DOHH2 (cell line): ENCODE results near the gene NR4A3.

Source experiments
- H3F3A ChIP-seq: fragments of 200-600 bp; sonication (generic), shearing (Covaris generic); 2 replicates; pipeline ENCODE4 v1.6.0; 2016; ENCODE audit warnings: antibody characterized with exemption, mild to moderate bottlenecking; ENCODE audit not compliant: control insufficient read depth, insufficient read depth
- H3K27ac ChIP-seq: fragments of 200-600 bp; sonication (generic); 2 replicates; pipeline ENCODE4 v1.5.1; 2014; ENCODE audit warnings: low read depth, mild to moderate bottlenecking, low read length, moderate library complexity
- H3K27me3 ChIP-seq: fragments of 200-600 bp; sonication (generic); 2 replicates; pipeline ENCODE4 v1.6.1; 2014; ENCODE audit warnings: mild to moderate bottlenecking, low read length, mixed read lengths; ENCODE audit not compliant: control insufficient read depth
- H3K36me3 ChIP-seq: fragments of 200-600 bp; sonication (generic); 2 replicates; pipeline ENCODE4 v1.6.1; 2014; ENCODE audit warnings: mild to moderate bottlenecking, low read length, moderate library complexity, mixed read lengths; ENCODE audit not compliant: control insufficient read depth
- H3K4me1 ChIP-seq: fragments of 200-600 bp; sonication (generic); 2 replicates; pipeline ENCODE4 v1.6.1; 2014; ENCODE audit warnings: mild to moderate bottlenecking, low read length, mixed read lengths; ENCODE audit not compliant: control insufficient read depth
- H3K4me2 ChIP-seq: fragments of 200-600 bp; sonication (generic); 2 replicates; pipeline ENCODE4 v1.6.0; 2014; ENCODE audit warnings: mild to moderate bottlenecking, low read length, moderate library complexity
- H3K4me3 ChIP-seq: fragments of 200-600 bp; sonication (generic); 2 replicates; pipeline ENCODE4 v1.5.1; 2014; ENCODE audit warnings: mild to moderate bottlenecking, low read length, mixed read lengths
- H3K79me2 ChIP-seq: fragments of 200-600 bp; sonication (generic); 2 replicates; pipeline ENCODE4 v1.6.1; 2014; ENCODE audit warnings: mild to moderate bottlenecking, low read length, mixed read lengths; ENCODE audit not compliant: control insufficient read depth
- H3K9me2 ChIP-seq: fragments of 200-600 bp; sonication (generic); replicated peaks from 2 replicates; pipeline ENCODE4 v1.6.1; 2014; ENCODE audit warnings: mild to moderate bottlenecking, low read length, mixed read lengths; ENCODE audit not compliant: control insufficient read depth
- H3K9me3 ChIP-seq: fragments of 200-600 bp; sonication (generic); 2 replicates; pipeline ENCODE4 v1.6.1; 2014; ENCODE audit warnings: antibody characterized with exemption, low read length, mixed read lengths; ENCODE audit not compliant: control insufficient read depth, insufficient read depth
- H4K20me1 ChIP-seq: fragments of 200-600 bp; sonication (generic); 2 replicates; pipeline ENCODE4 v1.6.0; 2014; ENCODE audit warnings: low read depth, mild to moderate bottlenecking, antibody characterized with exemption, low read length, moderate library complexity; ENCODE audit not compliant: control insufficient read depth, insufficient read depth
- CTCF ChIP-seq: fragments of 200-600 bp; sonication (generic); IDR thresholded peaks from one replicate; pipeline ENCODE4 v1.5.1; 2014; ENCODE audit warnings: antibody characterized with exemption, mild to moderate bottlenecking, low read depth, low read length; ENCODE audit not compliant: poor library complexity, severe bottlenecking
- EZH2phosphoT487 ChIP-seq: fragments of 200-600 bp; sonication (generic); IDR thresholded peaks from 2 replicates; pipeline ENCODE4 v1.6.1; 2017; ENCODE audit warnings: borderline replicate concordance, mild to moderate bottlenecking, antibody characterized with exemption, low read length, moderate library complexity, mixed read lengths

Gene NR4A3

GRCh38 chr9:99867968-99868367 lies 46.3 kb downstream of the NR4A3 start:
- Histone ChIP-seq H3K4me2 (no peak overlapping the region), H3K79me2 (no peaks in the 10 kb centered on the region), H4K20me1 (no peaks in the 10 kb centered on the region), H3K27ac (no peak overlapping the region), H3K4me3 (no peak overlapping the region), H3K36me3 (no peaks in the 10 kb centered on the region), H3F3A (no peaks in the 10 kb centered on the region), H3K4me1 (no peaks in the 10 kb centered on the region), H3K27me3 (no peaks in the 10 kb centered on the region), H3K9me2 (no peaks in the 10 kb centered on the region), H3K9me3 (no peaks in the 10 kb centered on the region)
- TF ChIP-seq EZH2phosphoT487 (no peak), CTCF (no peak)

- Histone ChIP-seq H3K4me3 (no peak overlapping the region), H4K20me1 (no peaks in the 10 kb centered on the region), H3K27ac (no peak overlapping the region), H3F3A (no peaks in the 10 kb centered on the region), H3K4me1 (no peaks in the 10 kb centered on the region), H3K36me3 (no peaks in the 10 kb centered on the region), H3K9me3 (no peaks in the 10 kb centered on the region), H3K79me2 (no peaks in the 10 kb centered on the region), H3K4me2 (no peak overlapping the region), H3K27me3 (no peaks in the 10 kb centered on the region), H3K9me2 (no peaks in the 10 kb centered on the region)
- TF ChIP-seq EZH2phosphoT487 (no peak), CTCF (no peak)
These were observed 47.2 kb downstream of the NR4A3 start for GRCh38 chr9:99868845-99869244.

GRCh38 chr9:99870126-99870525 lies 48.4 kb downstream of the NR4A3 start:
- H3K27ac ChIP-seq: no peak overlapping the region
- H3K4me1 ChIP-seq: no peaks in the 10 kb centered on the region
- H3K79me2 ChIP-seq: no peaks in the 10 kb centered on the region
- no peak overlapping the region for H3K4me2 ChIP-seq
- H4K20me1 ChIP-seq: no peaks in the 10 kb centered on the region
- TF ChIP-seq EZH2phosphoT487 (no peak), CTCF (no peak)
- H3K9me3 ChIP-seq: no peaks in the 10 kb centered on the region
- no peaks in the 10 kb centered on the region for H3K27me3 ChIP-seq
- H3K4me3 ChIP-seq: no peak overlapping the region
- no peaks in the 10 kb centered on the region for H3F3A ChIP-seq
- H3K36me3 ChIP-seq: no peaks in the 10 kb centered on the region
- H3K9me2 ChIP-seq: no peaks in the 10 kb centered on the region

- H3K4me2 ChIP-seq: no peak overlapping the region
- H3K36me3 ChIP-seq: no peaks in the 10 kb centered on the region
- no peaks in the 10 kb centered on the region for H3K79me2 ChIP-seq
- TF ChIP-seq EZH2phosphoT487 (no peak), CTCF (no peak)
- H4K20me1 ChIP-seq: no peaks in the 10 kb centered on the region
- H3F3A ChIP-seq: no peaks in the 10 kb centered on the region
- no peaks in the 10 kb centered on the region for H3K9me3 ChIP-seq
- no peak overlapping the region for H3K4me3 ChIP-seq
- no peaks in the 10 kb centered on the region for H3K4me1 ChIP-seq
- H3K27ac ChIP-seq: no peak overlapping the region
- H3K27me3 ChIP-seq: 0 out of 2 replicates have a peak, but pooled peaks cover 2% of the 10 kb centered on the region
- H3K9me2 ChIP-seq: no peaks in the 10 kb centered on the region
These were observed 51.8 kb downstream of the NR4A3 start for GRCh38 chr9:99873531-99873930.
